ENCODE data around the gene ARHGAP24. TPM values are rescaled to one million over a fixed set of nuclear protein-coding genes. Genes with fewer than 3 reads are reported as not detected.
A peak's percentile ranks its signal among the peaks of the same experiment; 100 is the strongest.

Gene ARHGAP24
- total RNA-seq, 1 donor = 52.5 TPM

GRCh38 chr4:85732124-85732523 lies 257.2 kb downstream of the ARHGAP24 start:
- Histone ChIP-seq H3K4me3 (ENCODE audit: insufficient read depth, low read length) (no peak overlapping the region), H3K9me3 (ENCODE audit: low read depth, low read length) (no peaks in the 10 kb centered on the region), H3K79me2 (ENCODE audit: insufficient read depth, low read length) (no peaks in the 10 kb centered on the region), H3K36me3 (ENCODE audit: insufficient read depth, low read length) (no peaks in the 10 kb centered on the region), H2AFZ (ENCODE audit: low read length) (peak overlapping the region; percentile 30), H3K4me1 (ENCODE audit: insufficient read depth, low read length) (no peaks in the 10 kb centered on the region), H3K27me3 (ENCODE audit: insufficient read depth, low read length) (no peaks in the 10 kb centered on the region), H3K27ac (ENCODE audit: low read depth, low read length) (no peak overlapping the region), H4K20me1 (ENCODE audit: insufficient read depth, low read length) (no peaks in the 10 kb centered on the region), H3K4me2 (ENCODE audit: insufficient read depth, low read length) (no peak overlapping the region)
- no peak for DNase-seq (ENCODE audit: insufficient read length, low spot score, missing footprints)
- TF ChIP-seq CTCF (IDR thresholded peaks at IDR 0.05; ENCODE audit: extremely low read depth, low read depth, low read length) = no peak

GRCh38 chr4:85733798-85734197 lies 258.8 kb downstream of the ARHGAP24 start:
- H3K4me3 ChIP-seq (ENCODE audit: insufficient read depth, low read length) = no peak overlapping the region
- no peaks in the 10 kb centered on the region for H3K36me3 ChIP-seq (ENCODE audit: insufficient read depth, low read length)
- TF ChIP-seq CTCF (IDR thresholded peaks at IDR 0.05; ENCODE audit: extremely low read depth, low read depth, low read length) = no peak
- H3K27ac ChIP-seq (ENCODE audit: low read depth, low read length) = no peak overlapping the region
- no peak overlapping the region for H3K4me2 ChIP-seq (ENCODE audit: insufficient read depth, low read length)
- H3K4me1 ChIP-seq (ENCODE audit: insufficient read depth, low read length) = peaks cover under 1% of the 10 kb centered on the region
- H2AFZ ChIP-seq (ENCODE audit: low read length) = no peak overlapping the region
- H3K79me2 ChIP-seq (ENCODE audit: insufficient read depth, low read length) = no peaks in the 10 kb centered on the region
- no peaks in the 10 kb centered on the region for H4K20me1 ChIP-seq (ENCODE audit: insufficient read depth, low read length)
- no peaks in the 10 kb centered on the region for H3K27me3 ChIP-seq (ENCODE audit: insufficient read depth, low read length)
- DNase-seq (ENCODE audit: insufficient read length, low spot score, missing footprints) = no peak
- no peaks in the 10 kb centered on the region for H3K9me3 ChIP-seq (ENCODE audit: low read depth, low read length)

- no peak for DNase-seq (ENCODE audit: insufficient read length, low spot score, missing footprints)
- Histone ChIP-seq H3K4me3 (ENCODE audit: insufficient read depth, low read length) (no peak overlapping the region), H3K9me3 (ENCODE audit: low read depth, low read length) (no peaks in the 10 kb centered on the region), H3K4me2 (ENCODE audit: insufficient read depth, low read length) (no peak overlapping the region), H3K36me3 (ENCODE audit: insufficient read depth, low read length) (no peaks in the 10 kb centered on the region), H3K79me2 (ENCODE audit: insufficient read depth, low read length) (no peaks in the 10 kb centered on the region), H2AFZ (ENCODE audit: low read length) (no peak overlapping the region), H3K4me1 (ENCODE audit: insufficient read depth, low read length) (peaks cover 4% of the 10 kb centered on the region), H4K20me1 (ENCODE audit: insufficient read depth, low read length) (no peaks in the 10 kb centered on the region), H3K27me3 (ENCODE audit: insufficient read depth, low read length) (no peaks in the 10 kb centered on the region), H3K27ac (ENCODE audit: low read depth, low read length) (no peak overlapping the region)
- no peak for TF ChIP-seq CTCF (IDR thresholded peaks at IDR 0.05; ENCODE audit: extremely low read depth, low read depth, low read length)
These were observed 259.5 kb downstream of the ARHGAP24 start for GRCh38 chr4:85734424-85734831.

GRCh38 chr4:85736571-85736970 lies 261.6 kb downstream of the ARHGAP24 start:
- no peak for DNase-seq (ENCODE audit: insufficient read length, low spot score, missing footprints)
- Histone ChIP-seq H3K4me3 (ENCODE audit: insufficient read depth, low read length) (no peak overlapping the region), H3K79me2 (ENCODE audit: insufficient read depth, low read length) (no peaks in the 10 kb centered on the region), H3K4me1 (ENCODE audit: insufficient read depth, low read length) (peaks cover 12% of the 10 kb centered on the region), H4K20me1 (ENCODE audit: insufficient read depth, low read length) (no peaks in the 10 kb centered on the region), H3K9me3 (ENCODE audit: low read depth, low read length) (no peaks in the 10 kb centered on the region), H2AFZ (ENCODE audit: low read length) (no peak overlapping the region), H3K4me2 (ENCODE audit: insufficient read depth, low read length) (no peak overlapping the region), H3K27me3 (ENCODE audit: insufficient read depth, low read length) (no peaks in the 10 kb centered on the region), H3K36me3 (ENCODE audit: insufficient read depth, low read length) (no peaks in the 10 kb centered on the region), H3K27ac (ENCODE audit: low read depth, low read length) (no peak overlapping the region)
- no peak for TF ChIP-seq CTCF (IDR thresholded peaks at IDR 0.05; ENCODE audit: extremely low read depth, low read depth, low read length)
